Nephron progenitor cell (in vitro differentiated cells): ENCODE results near the gene RGS6.
A peak's percentile ranks its signal among the peaks of the same experiment; 100 is the strongest.

Source experiments
- DNase-seq: peaks from one replicate; pipeline ENCODE4 v3.0.0; 2021
- H3K27ac Mint-ChIP-seq: 2 replicates; pipeline ENCODE4 v1.8.0; 2021; ENCODE audit warnings: mild to moderate bottlenecking, moderate library complexity, mixed read lengths
- H3K27me3 Mint-ChIP-seq: 2 replicates; pipeline ENCODE4 v1.8.0; 2021; ENCODE audit warnings: mild to moderate bottlenecking, low read depth, mixed read lengths; ENCODE audit not compliant: poor library complexity
- H3K36me3 Mint-ChIP-seq: 2 replicates; pipeline ENCODE4 v1.8.0; 2021; ENCODE audit warnings: low read depth, mixed read lengths
- H3K4me1 Mint-ChIP-seq: 2 replicates; pipeline ENCODE4 v1.8.0; 2021; ENCODE audit warnings: mixed read lengths
- H3K4me3 Mint-ChIP-seq: 2 replicates; pipeline ENCODE4 v1.8.0; 2021; ENCODE audit warnings: mild to moderate bottlenecking, moderate library complexity, mixed read lengths
- H3K9me3 Mint-ChIP-seq: 2 replicates; pipeline ENCODE4 v1.8.0; 2021; ENCODE audit warnings: mild to moderate bottlenecking, moderate library complexity, mixed read lengths
- TF ChIP-seq, protein P1 (sequence below): fragments of 200-600 bp; sonication (generic); IDR thresholded peaks from 2 replicates; pipeline ENCODE4 v1.5.0; 2021; ENCODE audit warnings: antibody characterized with exemption

RGS6 gene

DNA sequence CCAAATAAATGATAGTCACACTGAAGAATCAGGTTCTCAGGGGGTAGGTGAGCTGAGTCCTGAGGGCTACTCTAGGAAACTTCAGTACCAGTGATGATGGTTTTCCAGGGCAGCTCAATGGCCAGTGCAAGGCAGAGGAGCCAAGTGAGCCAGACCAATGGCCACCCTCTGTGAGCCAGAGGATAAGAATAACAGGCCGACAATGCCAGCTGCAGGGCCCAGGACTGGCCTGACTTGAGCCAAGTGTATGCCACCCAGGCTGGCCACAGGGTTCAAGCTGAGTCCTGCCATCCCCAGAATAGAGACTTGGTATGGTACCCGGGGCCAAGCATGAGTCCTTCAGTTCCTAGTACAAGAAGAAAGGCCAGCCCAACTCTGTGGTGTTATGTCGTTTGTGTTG is 606.2 kb downstream of the RGS6 start:
- TF ChIP-seq, protein P1, sequence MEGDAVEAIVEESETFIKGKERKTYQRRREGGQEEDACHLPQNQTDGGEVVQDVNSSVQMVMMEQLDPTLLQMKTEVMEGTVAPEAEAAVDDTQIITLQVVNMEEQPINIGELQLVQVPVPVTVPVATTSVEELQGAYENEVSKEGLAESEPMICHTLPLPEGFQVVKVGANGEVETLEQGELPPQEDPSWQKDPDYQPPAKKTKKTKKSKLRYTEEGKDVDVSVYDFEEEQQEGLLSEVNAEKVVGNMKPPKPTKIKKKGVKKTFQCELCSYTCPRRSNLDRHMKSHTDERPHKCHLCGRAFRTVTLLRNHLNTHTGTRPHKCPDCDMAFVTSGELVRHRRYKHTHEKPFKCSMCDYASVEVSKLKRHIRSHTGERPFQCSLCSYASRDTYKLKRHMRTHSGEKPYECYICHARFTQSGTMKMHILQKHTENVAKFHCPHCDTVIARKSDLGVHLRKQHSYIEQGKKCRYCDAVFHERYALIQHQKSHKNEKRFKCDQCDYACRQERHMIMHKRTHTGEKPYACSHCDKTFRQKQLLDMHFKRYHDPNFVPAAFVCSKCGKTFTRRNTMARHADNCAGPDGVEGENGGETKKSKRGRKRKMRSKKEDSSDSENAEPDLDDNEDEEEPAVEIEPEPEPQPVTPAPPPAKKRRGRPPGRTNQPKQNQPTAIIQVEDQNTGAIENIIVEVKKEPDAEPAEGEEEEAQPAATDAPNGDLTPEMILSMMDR = no peak
- Mint-ChIP-seq H3K4me3 (no peak overlapping the region), H3K36me3 (peaks cover 8% of the 10 kb centered on the region), H3K4me1 (peaks cover 11% of the 10 kb centered on the region), H3K9me3 (peaks cover 16% of the 10 kb centered on the region), H3K27me3 (peaks cover 7% of the 10 kb centered on the region), H3K27ac (no peak overlapping the region)
- DNase-seq = no peak

DNA sequence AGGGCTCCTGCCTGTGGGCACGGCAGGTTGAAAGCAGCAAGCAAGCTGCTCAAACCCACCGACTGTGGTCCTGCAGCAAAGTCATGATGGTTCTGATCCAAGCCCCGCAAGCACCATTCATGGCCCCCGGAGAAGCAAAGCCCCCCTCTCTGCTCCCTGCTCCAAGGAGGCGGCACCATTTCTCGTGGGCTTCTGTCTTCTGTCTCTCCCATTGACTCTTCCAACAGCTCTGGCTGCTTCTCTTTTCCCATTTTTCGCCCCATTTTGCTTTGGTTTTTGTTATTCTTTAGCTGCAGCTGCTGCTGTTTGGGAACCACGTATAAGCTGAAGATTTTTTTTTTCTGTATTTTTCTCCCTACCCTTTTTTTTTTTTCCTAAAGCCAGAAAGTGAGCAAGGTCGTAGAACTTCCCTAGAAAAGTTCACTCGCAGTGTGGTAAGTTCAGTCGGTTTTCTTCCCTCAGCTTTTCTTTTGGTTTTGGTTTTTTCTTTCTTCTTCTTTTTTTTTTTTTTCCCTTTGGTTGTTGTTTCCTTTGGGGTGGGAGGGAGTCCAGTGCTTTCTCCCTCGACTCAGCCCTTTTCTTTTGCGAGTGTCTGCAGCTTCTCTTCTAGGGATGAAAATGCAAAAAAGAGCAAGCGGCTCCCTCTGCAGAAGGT is 607.6 kb downstream of the RGS6 start:
- Mint-ChIP-seq H3K27ac (peak overlapping the region; percentile 58), H3K27me3 (peaks cover 4% of the 10 kb centered on the region), H3K4me3 (no peak overlapping the region), H3K36me3 (no peaks in the 10 kb centered on the region), H3K4me1 (peaks cover 24% of the 10 kb centered on the region), H3K9me3 (peaks cover 2% of the 10 kb centered on the region)
- TF ChIP-seq, protein P1 = no peak
- DNase-seq = no peak

DNA sequence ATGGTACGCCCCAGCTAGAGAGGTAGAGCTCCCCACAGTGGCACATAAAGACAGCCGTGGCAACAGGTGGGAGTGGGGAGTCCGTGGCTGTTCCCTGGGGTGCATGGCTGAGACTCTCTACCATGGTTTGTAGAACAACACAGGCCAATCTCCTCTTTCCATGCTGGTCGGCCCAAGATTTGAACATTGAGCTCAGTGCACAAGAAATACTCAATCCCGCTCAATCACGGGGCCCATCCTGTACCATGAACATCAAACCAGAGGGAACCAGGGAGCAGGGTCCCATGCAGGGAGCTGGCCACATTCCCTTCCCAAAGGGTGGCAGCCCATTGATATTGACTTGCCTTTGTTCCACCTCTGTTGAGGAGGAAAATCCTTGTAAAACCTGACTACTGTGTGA is 608.6 kb downstream of the RGS6 start:
- Mint-ChIP-seq H3K4me1 (peaks cover 34% of the 10 kb centered on the region), H3K4me3 (no peak overlapping the region)
- DNase-seq = no peak

DNA sequence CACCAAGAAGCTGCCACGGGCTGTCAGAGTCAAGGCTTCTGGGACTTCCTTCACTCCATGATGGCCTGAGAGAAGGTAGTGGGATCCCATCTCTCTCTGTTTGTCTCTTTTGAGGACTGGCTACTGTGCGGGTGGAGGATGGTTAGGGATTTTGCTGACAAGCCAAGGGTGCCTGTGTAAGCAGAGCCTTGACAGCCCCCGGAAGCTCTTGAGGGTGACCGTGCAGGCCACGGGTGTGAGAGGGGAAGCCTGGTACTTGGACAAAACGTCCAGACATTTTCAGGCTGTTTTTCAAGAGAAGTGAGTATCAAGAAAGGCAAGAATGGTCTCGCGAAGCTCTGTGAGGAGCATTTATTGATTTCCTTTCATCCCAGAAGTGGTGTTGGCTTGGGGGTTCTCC is 609.3 kb downstream of the RGS6 start:
- no peaks in the 10 kb centered on the region for H3K9me3 Mint-ChIP-seq
- no peak overlapping the region for H3K27ac Mint-ChIP-seq
- peaks cover 4% of the 10 kb centered on the region for H3K27me3 Mint-ChIP-seq
- peaks cover 42% of the 10 kb centered on the region for H3K4me1 Mint-ChIP-seq
- H3K4me3 Mint-ChIP-seq = no peak overlapping the region
- TF ChIP-seq, protein P1 = no peak
- no peak for DNase-seq
- H3K36me3 Mint-ChIP-seq = no peaks in the 10 kb centered on the region

More for the DNA sequence above, 608.6 kb downstream of the RGS6 start:
- Mint-ChIP-seq H3K9me3 (no peaks in the 10 kb centered on the region), H3K27ac (no peak overlapping the region), H3K36me3 (no peaks in the 10 kb centered on the region), H3K27me3 (peaks cover 4% of the 10 kb centered on the region)
- TF ChIP-seq, protein P1 = no peak

DNA sequence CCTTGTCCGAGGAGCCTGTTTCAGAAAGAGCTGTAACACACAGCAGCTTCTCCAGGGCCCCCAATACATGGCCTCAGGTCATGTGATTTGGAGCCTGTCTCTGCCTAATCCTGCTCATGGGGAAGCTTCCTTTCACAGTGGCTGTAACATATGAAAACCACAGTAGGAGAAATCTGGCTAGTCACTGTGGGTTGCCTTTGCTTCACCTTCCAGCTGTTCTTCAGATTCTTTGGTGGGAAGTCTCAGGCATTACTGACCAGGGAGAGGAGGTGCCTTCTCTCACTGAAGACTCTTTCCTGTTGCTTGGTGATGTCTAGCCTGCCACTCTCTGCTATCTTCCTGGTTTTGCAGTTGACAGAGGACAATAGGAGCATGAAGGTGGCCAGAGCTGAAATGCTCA is 611.1 kb downstream of the RGS6 start:
- TF ChIP-seq, protein P1 = no peak
- H3K4me1 Mint-ChIP-seq = peaks cover 51% of the 10 kb centered on the region
- no peaks in the 10 kb centered on the region for H3K27me3 Mint-ChIP-seq
- H3K36me3 Mint-ChIP-seq = no peaks in the 10 kb centered on the region
- no peak overlapping the region for H3K4me3 Mint-ChIP-seq
- DNase-seq = no peak
- H3K9me3 Mint-ChIP-seq = no peaks in the 10 kb centered on the region
- no peak overlapping the region for H3K27ac Mint-ChIP-seq
